Mucosa of descending colon (tissue), 3 donors: ENCODE measurements around the gene ZNF24. TPM values are rescaled to one million over a fixed set of nuclear protein-coding genes. Genes with fewer than 3 reads are reported as not detected.

Experiments
- ATAC-seq: fragments of 200-7000 bp; cut with Tn5 transposase; one replicate; pipeline ENCODE4 v1.9.1; 2020; ENCODE audit warnings: mild to moderate bottlenecking, moderate library complexity
- DNase-seq, 3 donors: peaks; one replicate each; pipeline ENCODE4 v3.0.0-alpha.2; 2020
- H3K36me3 ChIP-seq: fragments of 200-600 bp; one replicate; pipeline ENCODE4 v1.8.0; 2021; ENCODE audit warnings: low read depth, mild to moderate bottlenecking
- H3K4me1 ChIP-seq: fragments of 200-600 bp; one replicate; pipeline ENCODE4 v1.8.0; 2021; ENCODE audit warnings: low read depth, mild to moderate bottlenecking
- H3K4me3 ChIP-seq: fragments of 200-600 bp; one replicate; pipeline ENCODE4 v1.8.0; 2021; ENCODE audit warnings: mild to moderate bottlenecking
- H3K9me3 ChIP-seq: fragments of 200-600 bp; one replicate; pipeline ENCODE4 v1.8.0; 2021; ENCODE audit warnings: mild to moderate bottlenecking
- intact Hi-C, 2 donors: fragments of 100-400 bp; cut with DNase I in 1 of 2; cut with micrococcal nuclease in 1 of 2; formaldehyde crosslinking; loops; one replicate each; pipeline versions ENCODE4 v1.11.0 to v1.11.1; 2022; cut with DNase I, micrococcal nuclease
- total RNA-seq, 3 donors: library from RNA; stranded (reverse); fragmentation: NEBNext Ultra II Directional in 2 of 3; extraction: Animal tissue kit (Norgen Biotek cat#: 25700) in 2 of 3; gene quantifications; one replicate each; pipeline versions ENCODE4 v1.2.1 to v1.2.4, GENCODE V29; 2021 to 2023
- TF ChIP-seq, protein P1 (sequence below): fragments of 200-600 bp; IDR thresholded peaks from one replicate; pipeline ENCODE4 v1.8.0; 2022; ENCODE audit warnings: antibody characterized with exemption, mild to moderate bottlenecking
- donor health status: DM: no; HTN: no; CAD: no; lungs with moderate emphysema.
- donor health status: DM: no; HTN: no; CAD: no.
- donor health status: DM: no; HTN: yes; CAD: no.

ZNF24 gene
- total RNA-seq, 3 donors from 2014 or later = 44.1 to 58.3 (median 48.9) TPM

DNA sequence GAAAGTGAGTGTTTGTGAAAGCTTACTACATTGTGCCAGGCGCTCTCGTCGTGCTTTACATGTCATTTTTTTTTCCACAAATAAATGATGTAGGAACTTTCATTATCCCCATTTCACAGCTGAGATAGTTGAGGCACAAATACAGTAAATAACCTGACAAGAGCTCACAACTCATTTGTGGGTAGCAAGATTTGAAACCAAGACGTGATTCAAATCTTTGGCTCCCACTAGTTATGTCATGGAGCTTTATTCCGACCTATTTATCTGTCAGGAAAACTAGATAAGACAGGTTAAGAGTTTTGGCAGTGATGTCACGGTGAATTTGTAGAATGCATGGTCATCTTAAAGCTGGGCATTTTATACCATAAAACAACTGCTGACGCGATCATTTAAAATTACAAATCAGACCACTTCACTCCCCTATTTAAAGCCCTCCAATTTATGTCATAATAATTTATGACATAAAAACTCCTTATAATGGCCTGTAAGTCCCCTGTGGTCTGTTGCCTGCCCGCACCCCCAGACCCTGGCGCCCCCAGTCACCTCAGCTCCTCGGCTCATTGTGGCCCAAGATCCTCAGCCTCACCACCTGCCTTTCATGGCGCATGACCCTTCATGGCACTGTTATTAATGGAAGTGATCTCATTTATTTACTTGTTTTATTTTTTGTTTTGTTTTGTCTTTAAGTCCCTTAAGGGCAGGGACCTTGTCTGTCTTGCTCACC, 678 bp upstream of the ZNF24 start:
- ATAC-seq = no peak
- Histone ChIP-seq H3K4me1 (peaks cover 18% of the 10 kb centered on the region), H3K4me3 (no peak overlapping the region), H3K9me3 (no peaks in the 10 kb centered on the region), H3K36me3 (no peaks in the 10 kb centered on the region)
- TF ChIP-seq, protein P1, sequence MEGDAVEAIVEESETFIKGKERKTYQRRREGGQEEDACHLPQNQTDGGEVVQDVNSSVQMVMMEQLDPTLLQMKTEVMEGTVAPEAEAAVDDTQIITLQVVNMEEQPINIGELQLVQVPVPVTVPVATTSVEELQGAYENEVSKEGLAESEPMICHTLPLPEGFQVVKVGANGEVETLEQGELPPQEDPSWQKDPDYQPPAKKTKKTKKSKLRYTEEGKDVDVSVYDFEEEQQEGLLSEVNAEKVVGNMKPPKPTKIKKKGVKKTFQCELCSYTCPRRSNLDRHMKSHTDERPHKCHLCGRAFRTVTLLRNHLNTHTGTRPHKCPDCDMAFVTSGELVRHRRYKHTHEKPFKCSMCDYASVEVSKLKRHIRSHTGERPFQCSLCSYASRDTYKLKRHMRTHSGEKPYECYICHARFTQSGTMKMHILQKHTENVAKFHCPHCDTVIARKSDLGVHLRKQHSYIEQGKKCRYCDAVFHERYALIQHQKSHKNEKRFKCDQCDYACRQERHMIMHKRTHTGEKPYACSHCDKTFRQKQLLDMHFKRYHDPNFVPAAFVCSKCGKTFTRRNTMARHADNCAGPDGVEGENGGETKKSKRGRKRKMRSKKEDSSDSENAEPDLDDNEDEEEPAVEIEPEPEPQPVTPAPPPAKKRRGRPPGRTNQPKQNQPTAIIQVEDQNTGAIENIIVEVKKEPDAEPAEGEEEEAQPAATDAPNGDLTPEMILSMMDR = no peak
- DNase-seq = peak in 1 of 3 donors; percentile 55
- intact Hi-C loops = loop anchor here in 1 of 2 donors (2.0 kb wide), 1 partner anchor 56 kb away; no protein-coding TSS in a partner anchor

DNA sequence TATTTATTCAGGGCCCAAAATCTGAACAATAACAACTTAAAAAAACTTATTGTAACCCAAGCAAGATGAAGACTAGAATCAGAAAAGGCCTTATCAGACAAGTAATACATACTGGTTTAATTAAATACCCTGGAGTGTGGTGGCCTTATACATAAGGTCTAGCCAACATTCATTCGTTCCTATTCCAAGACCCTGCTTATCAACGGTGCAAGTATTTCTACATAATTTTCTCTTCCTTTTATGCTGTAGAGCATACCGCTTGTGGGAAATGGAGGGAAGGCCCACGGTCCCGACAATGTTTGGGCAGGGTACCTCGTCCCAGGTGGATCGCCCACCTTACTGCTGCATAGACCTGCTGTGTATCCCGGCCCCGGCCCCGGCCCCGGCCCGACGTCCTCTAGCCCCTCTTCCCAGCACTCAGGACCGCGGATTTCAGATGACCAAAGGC, 708 bp downstream of the ZNF24 start:
- ATAC-seq (no peak), DNase-seq (no peak)
- H3K4me3 ChIP-seq = peak overlapping the region; percentile 95
- peaks cover 18% of the 10 kb centered on the region for H3K4me1 ChIP-seq
- TF ChIP-seq, protein P1 = no peak
- no peaks in the 10 kb centered on the region for H3K9me3 ChIP-seq
- no peaks in the 10 kb centered on the region for H3K36me3 ChIP-seq
- intact Hi-C loops = no loop called here

DNA sequence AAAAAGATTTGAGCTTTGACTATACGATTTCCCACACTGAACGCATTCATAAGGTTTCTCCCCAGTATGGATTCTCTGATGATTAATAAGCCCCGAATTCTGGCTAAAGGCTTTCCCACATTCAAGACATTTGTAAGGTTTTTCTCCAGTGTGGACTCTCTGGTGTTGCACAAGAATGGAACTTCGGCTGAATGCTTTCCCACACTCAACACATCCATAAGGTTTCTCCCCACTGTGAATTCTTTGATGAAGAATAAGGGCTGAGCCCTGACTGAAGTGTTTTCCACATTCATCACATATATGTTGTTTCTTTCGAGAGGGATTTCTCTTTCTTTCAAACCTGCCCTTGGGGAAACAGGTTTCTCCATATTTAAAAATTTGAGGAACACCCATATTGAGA, 6.9 kb downstream of the ZNF24 start:
- TF ChIP-seq, protein P1 = no peak
- intact Hi-C loops = no loop called here
- no peak overlapping the region for H3K4me3 ChIP-seq
- ATAC-seq (no peak), DNase-seq (no peak)
- peaks cover 5% of the 10 kb centered on the region for H3K36me3 ChIP-seq
- peaks cover 4% of the 10 kb centered on the region for H3K4me1 ChIP-seq
- H3K9me3 ChIP-seq = no peaks in the 10 kb centered on the region

DNA sequence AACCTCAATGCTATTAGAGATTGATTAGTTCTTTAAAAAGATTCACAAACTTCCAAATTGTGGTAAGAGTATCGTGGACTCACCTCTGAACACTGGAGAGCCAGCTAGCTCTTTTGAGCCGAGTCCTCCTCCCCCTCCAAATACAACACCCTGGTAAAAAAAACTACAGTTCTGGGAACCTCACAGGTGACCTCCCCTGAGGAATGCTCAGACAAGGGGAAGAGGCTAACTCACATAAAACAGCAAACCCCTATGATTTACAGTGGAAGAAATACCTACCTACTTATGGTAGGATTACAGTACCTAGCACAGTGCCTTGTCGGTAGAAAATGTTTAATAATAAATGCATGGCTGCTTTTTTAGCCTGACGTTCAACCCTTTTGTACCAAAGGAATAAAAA, 8.4 kb downstream of the ZNF24 start:
- Histone ChIP-seq H3K4me1 (no peaks in the 10 kb centered on the region), H3K4me3 (no peak overlapping the region), H3K9me3 (no peaks in the 10 kb centered on the region), H3K36me3 (peaks cover 5% of the 10 kb centered on the region)
- TF ChIP-seq, protein P1 = no peak
- ATAC-seq = no peak
- intact Hi-C loops = no loop called here
- no peak for DNase-seq

DNA sequence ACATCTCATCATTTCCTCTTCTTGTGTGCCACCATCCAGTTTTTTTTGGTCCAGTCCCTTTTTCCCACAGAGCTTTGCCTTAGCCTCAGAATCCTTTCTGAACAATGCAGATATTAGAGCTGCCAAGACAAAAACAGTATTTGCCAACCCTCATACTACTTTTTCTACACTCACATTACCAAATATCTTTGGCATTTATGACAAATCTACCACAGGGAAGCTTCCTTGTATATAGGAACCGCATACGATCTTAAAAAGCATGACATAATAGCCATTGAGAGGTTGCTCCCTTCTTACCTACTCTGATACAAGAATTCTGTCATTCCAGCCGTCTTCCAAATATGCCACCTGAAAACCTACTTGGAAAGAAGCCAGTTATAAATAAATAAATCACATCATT, 9.4 kb downstream of the ZNF24 start:
- TF ChIP-seq, protein P1 = no peak
- Histone ChIP-seq H3K4me3 (no peak overlapping the region), H3K4me1 (no peaks in the 10 kb centered on the region), H3K36me3 (peaks cover 5% of the 10 kb centered on the region), H3K9me3 (no peaks in the 10 kb centered on the region)
- intact Hi-C loops = no loop called here
- DNase-seq (no peak), ATAC-seq (no peak)
